Measurements from ENCODE around the gene FOSB. TPM values are rescaled to one million over a fixed set of nuclear protein-coding genes. Genes with fewer than 3 reads are reported as not detected.

Gene FOSB
- total and polyA plus RNA-seq, 2 donors (not counting 3 experiments of a cell fraction or from before 2014, with no cell fraction given): 2.0 to 10.7 TPM

DNA sequence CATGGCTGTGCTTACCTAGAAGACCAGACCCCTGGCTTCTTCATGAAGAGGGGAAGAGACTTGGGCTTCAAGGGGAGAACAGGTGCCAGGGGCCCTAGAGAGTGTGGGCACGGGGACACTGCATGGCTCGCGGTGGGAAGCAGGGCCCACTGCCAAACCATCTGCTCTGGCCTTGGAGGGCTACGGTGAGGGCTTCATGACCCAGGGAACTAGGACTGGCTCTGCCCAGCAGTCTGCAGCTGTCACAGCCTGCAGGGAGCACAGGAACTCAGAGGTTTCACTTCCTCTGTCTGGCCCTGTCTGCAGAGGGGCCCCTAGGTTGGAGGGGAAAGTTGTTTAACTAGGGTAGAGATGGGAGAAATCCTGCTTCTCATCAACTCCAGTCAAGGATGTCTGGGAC lies 48.4 kb upstream of the FOSB start:
- Histone ChIP-seq H3K9me1 (replicated peaks; ENCODE audit: control insufficient read depth, extremely low read depth, insufficient read depth, low read length) (no peaks in the 10 kb centered on the region), H3K27me3 (ENCODE audit: control insufficient read depth in 2 of 2, insufficient read depth in 2 of 2, low read length in 2 of 2) (no peaks in the 10 kb centered on the region), H3K79me2 (ENCODE audit: control insufficient read depth, insufficient read depth, low read length) (peaks cover 27% of the 10 kb centered on the region), H3K27ac (ENCODE audit: insufficient read depth, low read depth, low read length) (no peak overlapping the region), H3K9ac (replicated peaks; ENCODE audit: extremely low read depth, insufficient read depth, low read length) (no peak overlapping the region), H4K20me1 (replicated peaks; ENCODE audit: control insufficient read depth, extremely low read depth, insufficient read depth, low read length) (no peaks in the 10 kb centered on the region), H3K9me3 (replicated peaks; ENCODE audit: control insufficient read depth, insufficient read depth, low read length) (no peaks in the 10 kb centered on the region), H3K36me3 (ENCODE audit: control insufficient read depth in 2 of 2, extremely low read depth in 1 of 2, insufficient read depth in 2 of 2, low read length in 2 of 2) (peaks cover 4 to 13% of the 10 kb centered on the region in 2 experiments), H3K4me1 (ENCODE audit: control insufficient read depth, extremely low read depth, insufficient read depth, low read length) (peaks cover 17% of the 10 kb centered on the region), H3K4me2 (ENCODE audit: insufficient read depth, low read length) (no peak overlapping the region), H3K4me3 (replicated peaks in 1 of 3; ENCODE audit: insufficient read depth in 1 of 3, low read depth in 1 of 3, low read length in 3 of 3) (no peak overlapping the region), H2AFZ (ENCODE audit: low read depth, low read length) (no peak overlapping the region)
- no peak for TF ChIP-seq MYC (IDR thresholded peaks at IDR 0.05; ENCODE audit: low read depth, low read length)
- TF ChIP-seq JUN (IDR thresholded peaks at IDR 0.05; ENCODE audit: borderline replicate concordance, insufficient read depth, insufficient read length, low read depth): no peak
- TF ChIP-seq FOS (IDR thresholded peaks at IDR 0.05; ENCODE audit: borderline replicate concordance, insufficient read depth, low read length): no peak
- TF ChIP-seq EZH2 (IDR thresholded peaks at IDR 0.05; ENCODE audit: borderline replicate concordance, low read depth, low read length, severe bottlenecking): no peak
- TF ChIP-seq GATA2 (IDR thresholded peaks at IDR 0.05; ENCODE audit: insufficient read depth, insufficient read length, low read depth, low read length): no peak
- TF ChIP-seq POLR2AphosphoS5 (IDR thresholded peaks at IDR 0.05; ENCODE audit: insufficient read depth, low read depth, low read length): no peak
- no peak for TF ChIP-seq POLR2A (IDR thresholded peaks at IDR 0.05; ENCODE audit: low read depth, low read length)
- TF ChIP-seq MAX (IDR thresholded peaks at IDR 0.05; ENCODE audit: insufficient read depth, insufficient read length): no peak
- TF ChIP-seq, protein P1, sequence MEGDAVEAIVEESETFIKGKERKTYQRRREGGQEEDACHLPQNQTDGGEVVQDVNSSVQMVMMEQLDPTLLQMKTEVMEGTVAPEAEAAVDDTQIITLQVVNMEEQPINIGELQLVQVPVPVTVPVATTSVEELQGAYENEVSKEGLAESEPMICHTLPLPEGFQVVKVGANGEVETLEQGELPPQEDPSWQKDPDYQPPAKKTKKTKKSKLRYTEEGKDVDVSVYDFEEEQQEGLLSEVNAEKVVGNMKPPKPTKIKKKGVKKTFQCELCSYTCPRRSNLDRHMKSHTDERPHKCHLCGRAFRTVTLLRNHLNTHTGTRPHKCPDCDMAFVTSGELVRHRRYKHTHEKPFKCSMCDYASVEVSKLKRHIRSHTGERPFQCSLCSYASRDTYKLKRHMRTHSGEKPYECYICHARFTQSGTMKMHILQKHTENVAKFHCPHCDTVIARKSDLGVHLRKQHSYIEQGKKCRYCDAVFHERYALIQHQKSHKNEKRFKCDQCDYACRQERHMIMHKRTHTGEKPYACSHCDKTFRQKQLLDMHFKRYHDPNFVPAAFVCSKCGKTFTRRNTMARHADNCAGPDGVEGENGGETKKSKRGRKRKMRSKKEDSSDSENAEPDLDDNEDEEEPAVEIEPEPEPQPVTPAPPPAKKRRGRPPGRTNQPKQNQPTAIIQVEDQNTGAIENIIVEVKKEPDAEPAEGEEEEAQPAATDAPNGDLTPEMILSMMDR (IDR thresholded peaks at IDR 0.05; ENCODE audit: extremely low read depth in 1 of 2, insufficient read depth in 1 of 2, low read depth in 1 of 2, low read length in 2 of 2): no peak
- no TSS peak for BruUV-seq (replicated peaks)
- intact Hi-C loops (cut with micrococcal nuclease) (no loop called here), dilution Hi-C loops (cut with MboI; ENCODE audit: extremely low pct_ligation_motif_present, low sequenced_read_pairs) (no loop called here)
- no peak for FAIRE-seq
- ChIA-PET CTCF (no interaction called here), POLR2A (no interaction called here)
- no peak for DNase-seq (ENCODE audit: low read depth, low spot score)

Data from endothelial cell of umbilical vein (primary cell).